OCI-LY7 (cell line): ENCODE results near the gene PBX2.

ENCODE experiments used
- EZH2phosphoT487 ChIP-seq: fragments of 200-600 bp; sonication (generic); IDR thresholded peaks from 2 replicates; pipeline ENCODE4 v1.6.1; 2018; ENCODE audit warnings: low read depth, borderline replicate concordance, mild to moderate bottlenecking, mixed run types, antibody characterized with exemption, low read length, moderate library complexity, mixed read lengths
- TF ChIP-seq, protein P1 (sequence below): fragments of 200-600 bp; sonication (generic); conservative IDR thresholded peaks from 2 replicates; pipeline ENCODE4 v1.5.1; 2014; ENCODE audit warnings: mild to moderate bottlenecking, antibody characterized with exemption, low read length, moderate library complexity, mixed read lengths

DNA sequence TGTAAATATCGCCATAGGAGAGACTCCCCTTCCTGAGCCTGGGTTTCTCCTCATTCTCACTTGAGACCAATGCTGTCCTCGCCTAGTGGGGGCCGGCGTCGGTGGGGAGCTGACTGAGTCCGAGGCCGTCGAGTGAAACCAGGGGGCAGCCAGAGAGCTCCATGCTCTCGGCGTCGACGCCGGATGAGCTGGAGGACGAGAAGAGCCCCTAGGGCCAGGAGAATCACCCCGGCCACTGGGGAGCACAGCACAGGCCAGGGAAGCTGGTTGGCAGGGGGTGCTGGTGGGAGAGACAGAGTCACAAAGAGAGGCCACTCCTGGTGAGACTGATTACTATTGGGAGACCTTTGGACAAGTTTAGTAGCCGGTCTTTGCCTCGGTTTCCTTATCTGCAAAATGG, 8.9 kb upstream of the PBX2 start:
- TF ChIP-seq, protein P1, sequence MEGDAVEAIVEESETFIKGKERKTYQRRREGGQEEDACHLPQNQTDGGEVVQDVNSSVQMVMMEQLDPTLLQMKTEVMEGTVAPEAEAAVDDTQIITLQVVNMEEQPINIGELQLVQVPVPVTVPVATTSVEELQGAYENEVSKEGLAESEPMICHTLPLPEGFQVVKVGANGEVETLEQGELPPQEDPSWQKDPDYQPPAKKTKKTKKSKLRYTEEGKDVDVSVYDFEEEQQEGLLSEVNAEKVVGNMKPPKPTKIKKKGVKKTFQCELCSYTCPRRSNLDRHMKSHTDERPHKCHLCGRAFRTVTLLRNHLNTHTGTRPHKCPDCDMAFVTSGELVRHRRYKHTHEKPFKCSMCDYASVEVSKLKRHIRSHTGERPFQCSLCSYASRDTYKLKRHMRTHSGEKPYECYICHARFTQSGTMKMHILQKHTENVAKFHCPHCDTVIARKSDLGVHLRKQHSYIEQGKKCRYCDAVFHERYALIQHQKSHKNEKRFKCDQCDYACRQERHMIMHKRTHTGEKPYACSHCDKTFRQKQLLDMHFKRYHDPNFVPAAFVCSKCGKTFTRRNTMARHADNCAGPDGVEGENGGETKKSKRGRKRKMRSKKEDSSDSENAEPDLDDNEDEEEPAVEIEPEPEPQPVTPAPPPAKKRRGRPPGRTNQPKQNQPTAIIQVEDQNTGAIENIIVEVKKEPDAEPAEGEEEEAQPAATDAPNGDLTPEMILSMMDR: no peak
- TF ChIP-seq EZH2phosphoT487: no peak
